Left colon (tissue), 2 donors: Measurements from ENCODE around the gene TBC1D22A. TPM values are rescaled to one million over a fixed set of nuclear protein-coding genes. Genes with fewer than 3 reads are reported as not detected.

Experiments used
- ATAC-seq: fragments of 200-7000 bp; cut with Tn5 transposase; one replicate; pipeline ENCODE4 v1.9.1; 2020; ENCODE audit warnings: mild to moderate bottlenecking, moderate library complexity
- DNase-seq, 2 donors: peaks; one replicate each; pipeline ENCODE4 v3.0.0-alpha.2; 2020
- intact Hi-C, 2 donors: fragments of 100-400 bp; cut with DNase I in 1 of 2; cut with micrococcal nuclease in 1 of 2; formaldehyde crosslinking; loops; one replicate each; pipeline versions ENCODE4 v1.11.2 to v1.14.0; 2022; cut with DNase I, micrococcal nuclease
- total RNA-seq, 2 donors: library from RNA; stranded (reverse); fragmentation: NEBNext Ultra II Directional; extraction: Animal tissue kit (Norgen Biotek cat#: 25700); gene quantifications; one replicate each; pipeline ENCODE4 v1.2.1, GENCODE V29; 2021
- donor health status: DM: no; HTN: no; CAD: no.
- donor health status: DM: yes; HTN: yes; CAD: no.

Gene TBC1D22A
- total RNA-seq, 2 donors from 2014 or later: 40.7 to 45.2 TPM

DNA sequence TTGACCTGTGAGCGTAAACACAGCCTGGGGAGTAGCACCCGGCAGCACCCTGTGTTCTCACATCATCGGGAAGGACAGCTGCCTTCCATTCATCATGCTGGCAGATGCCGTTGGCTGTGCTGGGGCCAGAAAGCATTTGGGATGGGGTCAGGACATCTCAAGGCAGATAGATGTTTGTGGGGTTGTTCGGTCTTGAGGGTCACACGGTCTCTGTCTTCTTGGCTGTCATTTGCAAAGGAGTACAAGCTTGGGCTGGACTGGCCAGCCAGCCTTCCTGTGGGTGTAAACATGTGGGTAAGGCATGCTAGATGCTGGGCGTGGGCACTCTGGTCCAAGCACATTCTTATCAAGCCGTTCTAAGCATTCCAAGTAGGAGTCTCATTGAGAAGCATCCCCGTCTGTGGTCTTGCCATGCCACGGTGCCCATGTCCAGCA, 81.4 kb downstream of the TBC1D22A start:
- DNase-seq (no peak), ATAC-seq (no peak)
- intact Hi-C loops: no loop called here

DNA sequence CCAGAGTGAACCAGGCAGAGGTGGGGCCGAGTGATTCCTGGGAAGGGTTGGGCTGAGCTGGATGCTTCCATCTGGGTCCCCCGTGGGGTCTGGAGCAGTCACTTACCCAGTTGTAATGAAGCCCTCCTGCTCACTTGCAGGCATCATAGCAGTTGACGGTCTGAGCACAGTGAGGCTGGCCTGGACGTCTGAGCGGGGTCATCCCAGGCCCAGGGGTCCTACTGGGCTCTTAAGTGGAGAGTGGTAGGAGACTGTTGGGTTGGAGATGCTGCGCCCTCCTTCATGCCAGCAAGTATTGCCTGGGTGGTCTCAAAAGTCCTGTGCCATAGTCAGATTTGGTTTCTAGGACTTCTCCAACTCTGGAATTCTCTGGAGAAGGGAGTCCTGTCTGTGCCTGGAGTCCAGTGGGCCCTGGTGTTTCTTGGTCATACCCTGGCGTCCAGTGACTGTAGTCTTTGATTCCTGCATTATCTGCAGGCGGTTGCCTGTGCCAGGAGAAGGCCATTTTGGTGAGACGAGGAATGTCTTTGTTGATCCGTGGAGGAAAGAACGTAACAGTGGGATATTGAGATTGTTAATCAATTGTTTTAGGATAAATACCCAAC, 82.3 kb downstream of the TBC1D22A start:
- intact Hi-C loops: no loop called here
- DNase-seq (no peak), ATAC-seq (no peak)

GRCh38 chr22:46845296-46846149, 83.1 kb downstream of the TBC1D22A start:
- intact Hi-C loops: no loop called here
- ATAC-seq: no peak
- no peak for DNase-seq

DNA sequence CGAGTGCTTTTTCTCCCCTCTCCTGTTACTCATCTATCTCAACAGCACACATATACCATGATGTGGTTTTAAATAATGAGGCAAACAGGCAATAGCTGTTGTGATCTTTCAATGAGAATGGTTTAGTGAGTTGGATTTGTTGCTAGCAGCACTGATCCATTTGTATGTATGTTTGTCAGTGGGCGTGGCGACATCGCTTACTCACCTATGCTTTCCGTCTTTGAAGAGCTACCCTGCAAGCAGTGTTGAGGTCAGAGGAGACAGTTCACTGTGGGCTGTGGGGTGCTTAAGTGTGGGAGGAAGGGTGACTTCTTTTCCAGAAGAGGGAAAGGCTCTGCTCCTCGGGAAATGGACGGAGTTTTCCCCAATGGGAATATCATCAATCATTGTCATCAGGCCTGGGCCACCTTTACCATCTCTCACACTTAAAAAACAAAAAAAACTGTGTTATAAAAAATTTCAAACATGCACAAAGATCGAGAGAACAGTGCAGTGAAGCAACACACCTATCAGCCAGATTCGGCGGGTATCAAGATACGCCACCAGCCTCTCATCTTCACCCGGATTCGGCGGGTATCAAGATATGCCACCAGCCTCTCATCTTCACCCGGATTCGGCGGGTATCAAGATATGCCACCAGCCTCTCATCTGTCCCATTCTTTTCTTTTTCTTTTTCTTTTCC, 83.8 kb downstream of the TBC1D22A start:
- intact Hi-C loops: no loop called here

GRCh38 chr22:46846832-46847355, 84.4 kb downstream of the TBC1D22A start:
- ATAC-seq (no peak), DNase-seq (no peak)
- intact Hi-C loops: no loop called here

More for the DNA sequence above, 83.8 kb downstream of the TBC1D22A start:
- DNase-seq (no peak), ATAC-seq (no peak)

GRCh38 chr22:46848197-46848596, 85.7 kb downstream of the TBC1D22A start:
- intact Hi-C loops: no loop called here
- no peak for ATAC-seq
- no peak for DNase-seq

DNA sequence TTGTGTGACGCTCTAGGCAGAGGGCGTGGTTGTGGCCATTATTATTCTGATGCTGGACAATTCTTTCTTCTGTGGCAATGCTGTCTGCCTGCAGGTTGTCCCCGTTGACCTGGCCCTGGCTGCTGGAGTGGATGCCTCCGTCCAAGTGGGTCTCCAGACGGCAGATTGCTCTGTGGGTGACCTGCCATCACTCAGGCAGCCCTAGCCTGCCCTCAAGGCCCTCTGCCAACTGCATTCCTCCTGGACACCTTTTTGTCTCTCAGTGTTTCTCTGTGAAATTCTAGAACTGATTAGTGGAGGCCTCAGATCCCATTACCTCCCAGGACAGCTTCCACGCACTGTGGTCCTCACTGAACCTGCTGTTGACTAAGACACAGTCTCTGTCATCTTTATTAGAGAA, 86.7 kb downstream of the TBC1D22A start:
- no peak for ATAC-seq
- no peak for DNase-seq
- intact Hi-C loops: no loop called here

- intact Hi-C loops: no loop called here
- ATAC-seq (no peak), DNase-seq (no peak)
These were observed 87.5 kb downstream of the TBC1D22A start for GRCh38 chr22:46849951-46850350.

GRCh38 chr22:46851311-46851710, 88.9 kb downstream of the TBC1D22A start:
- ATAC-seq: no peak
- intact Hi-C loops: no loop called here
- DNase-seq: no peak

DNA sequence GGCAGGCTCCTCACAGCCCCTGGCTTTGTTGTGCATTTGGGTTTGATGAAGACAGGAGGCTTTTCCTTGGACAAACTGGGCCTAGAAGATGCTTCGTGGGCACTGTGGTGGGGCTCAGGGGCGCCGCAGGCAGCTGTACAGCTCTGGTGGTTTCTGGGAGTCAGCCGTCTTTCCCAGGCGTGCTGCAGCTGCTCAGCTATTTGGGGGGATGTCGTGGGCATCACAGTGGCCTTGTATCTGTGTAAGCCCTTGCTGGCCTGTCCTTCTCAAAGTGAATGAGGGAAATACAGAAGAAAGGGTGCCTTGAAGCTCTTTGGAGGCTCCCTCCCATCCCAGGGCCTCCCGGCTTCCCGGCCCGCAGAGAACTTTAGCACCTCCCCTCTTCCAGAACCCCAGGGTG, 89.5 kb downstream of the TBC1D22A start:
- ATAC-seq (no peak), DNase-seq (no peak)
- intact Hi-C loops: no loop called here

DNA sequence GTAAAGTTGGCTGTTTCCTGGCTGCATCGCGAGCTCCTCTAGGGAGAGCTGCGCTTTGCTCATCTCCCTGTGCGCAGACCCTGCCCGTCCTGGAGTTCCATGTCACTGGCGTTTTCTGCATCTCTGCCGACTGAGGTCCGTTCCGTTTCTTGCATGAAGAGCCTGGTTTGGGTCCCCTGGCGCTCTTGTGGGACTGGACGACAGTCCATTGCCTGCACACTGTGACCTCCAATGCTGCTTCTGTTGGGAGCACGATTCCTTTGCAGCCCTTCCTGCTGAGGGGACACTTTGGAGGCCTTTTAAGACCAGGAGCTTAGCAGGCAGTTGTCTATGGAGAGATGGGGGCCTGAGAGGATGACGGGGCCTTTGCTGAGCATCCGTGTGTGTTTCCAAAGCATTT, 90.3 kb downstream of the TBC1D22A start:
- intact Hi-C loops: no loop called here
- ATAC-seq: no peak
- no peak for DNase-seq

DNA sequence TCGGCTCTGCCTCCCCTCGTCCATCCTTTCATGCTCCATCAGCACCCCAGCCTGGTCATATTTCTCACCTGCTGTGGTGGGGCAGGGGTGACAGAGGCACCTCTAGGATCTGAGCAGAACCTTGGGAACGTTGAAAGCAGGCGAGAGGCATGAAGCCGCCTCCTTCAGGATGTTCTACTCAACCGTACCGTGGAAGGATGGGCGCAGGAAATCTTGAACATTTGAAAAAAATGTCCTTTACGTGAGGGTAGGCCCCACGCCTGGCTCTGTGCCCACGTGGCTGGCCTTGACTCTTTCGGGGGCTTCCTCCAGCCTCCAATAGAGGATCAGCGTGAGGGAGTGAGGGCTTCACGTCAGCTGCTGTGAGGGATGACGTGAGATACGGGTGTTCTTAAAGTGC, 90.7 kb downstream of the TBC1D22A start:
- ATAC-seq (no peak), DNase-seq (no peak)
- intact Hi-C loops: no loop called here

GRCh38 chr22:46854125-46854870, 91.8 kb downstream of the TBC1D22A start:
- DNase-seq (peak in 1 of 2 donors; percentile 40), ATAC-seq (peak; percentile 40)
- intact Hi-C loops: no loop called here

DNA sequence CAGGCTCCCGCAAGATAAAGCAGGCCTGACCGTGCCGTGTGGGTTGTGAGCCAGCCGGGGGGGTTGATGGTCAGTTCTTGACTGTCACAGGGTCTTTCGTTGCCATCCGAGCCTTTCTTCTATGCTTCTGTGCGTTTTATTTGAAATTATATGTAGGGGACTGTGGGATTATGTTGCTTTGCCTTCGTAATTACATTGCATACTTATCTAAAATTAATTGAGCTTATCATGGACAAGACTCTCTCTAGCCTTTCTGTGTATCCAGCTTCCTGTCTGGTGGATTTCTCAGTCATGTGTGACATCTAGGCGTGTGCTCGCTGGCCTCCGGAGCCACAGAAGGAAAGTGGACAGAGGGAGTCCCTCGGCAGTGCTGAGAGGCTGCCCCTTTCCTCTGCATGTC, 93.2 kb downstream of the TBC1D22A start:
- ATAC-seq (no peak), DNase-seq (no peak)
- intact Hi-C loops: no loop called here

DNA sequence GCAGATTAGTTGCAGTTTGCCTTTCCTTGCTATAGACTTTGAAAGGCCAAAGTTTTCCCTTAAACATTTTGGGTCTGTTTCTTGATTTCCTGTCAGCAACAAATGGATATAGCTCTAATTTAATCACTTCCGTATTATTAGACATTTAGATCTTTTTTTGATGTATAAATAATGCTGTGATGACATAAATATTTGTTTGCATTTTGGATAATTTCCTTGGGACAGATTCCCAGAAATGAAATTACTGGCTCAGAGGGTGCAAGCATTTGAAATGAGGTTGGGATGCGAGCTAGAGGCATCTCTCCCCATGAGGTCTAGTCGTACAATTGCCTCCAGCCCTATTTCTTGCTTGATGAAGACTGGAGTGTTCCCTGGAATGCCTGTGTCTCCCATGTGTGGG, 94.2 kb downstream of the TBC1D22A start:
- intact Hi-C loops: no loop called here
- ATAC-seq (no peak), DNase-seq (no peak)

GRCh38 chr22:46857142-46857884, 94.9 kb downstream of the TBC1D22A start:
- ATAC-seq (no peak), DNase-seq (no peak)
- intact Hi-C loops: no loop called here

DNA sequence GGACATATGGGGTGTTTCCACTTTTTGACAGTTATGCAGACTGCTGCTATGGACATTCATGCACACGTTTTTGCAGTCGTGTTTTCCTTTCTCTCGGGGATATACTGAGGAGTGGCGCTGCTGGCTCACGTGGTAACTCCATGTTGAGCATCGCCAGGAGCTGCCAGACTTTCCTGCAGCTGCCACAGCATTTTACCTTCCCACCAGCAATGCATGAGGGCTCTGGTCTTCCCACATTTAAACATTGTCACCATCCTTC, 95.4 kb downstream of the TBC1D22A start:
- DNase-seq: no peak
- intact Hi-C loops: no loop called here
- ATAC-seq: no peak

- DNase-seq (no peak), ATAC-seq (no peak)
- intact Hi-C loops: no loop called here
These were observed 95.8 kb downstream of the TBC1D22A start for GRCh38 chr22:46858181-46858771.
